OCI-M2 (cell line): ENCODE results near the gene MYADM.
"Not testable (repeated sequence)": the region's sequence is repeated elsewhere in the genome, so short reads cannot be mapped to it uniquely, and the experiment has no call there.

Experiments used
- DNase-seq: peaks from one replicate; lab custom pipeline; 2025; ENCODE audit not compliant: unreplicated experiment; lab: John Stamatoyannopoulos, UW

Gene MYADM

DNA sequence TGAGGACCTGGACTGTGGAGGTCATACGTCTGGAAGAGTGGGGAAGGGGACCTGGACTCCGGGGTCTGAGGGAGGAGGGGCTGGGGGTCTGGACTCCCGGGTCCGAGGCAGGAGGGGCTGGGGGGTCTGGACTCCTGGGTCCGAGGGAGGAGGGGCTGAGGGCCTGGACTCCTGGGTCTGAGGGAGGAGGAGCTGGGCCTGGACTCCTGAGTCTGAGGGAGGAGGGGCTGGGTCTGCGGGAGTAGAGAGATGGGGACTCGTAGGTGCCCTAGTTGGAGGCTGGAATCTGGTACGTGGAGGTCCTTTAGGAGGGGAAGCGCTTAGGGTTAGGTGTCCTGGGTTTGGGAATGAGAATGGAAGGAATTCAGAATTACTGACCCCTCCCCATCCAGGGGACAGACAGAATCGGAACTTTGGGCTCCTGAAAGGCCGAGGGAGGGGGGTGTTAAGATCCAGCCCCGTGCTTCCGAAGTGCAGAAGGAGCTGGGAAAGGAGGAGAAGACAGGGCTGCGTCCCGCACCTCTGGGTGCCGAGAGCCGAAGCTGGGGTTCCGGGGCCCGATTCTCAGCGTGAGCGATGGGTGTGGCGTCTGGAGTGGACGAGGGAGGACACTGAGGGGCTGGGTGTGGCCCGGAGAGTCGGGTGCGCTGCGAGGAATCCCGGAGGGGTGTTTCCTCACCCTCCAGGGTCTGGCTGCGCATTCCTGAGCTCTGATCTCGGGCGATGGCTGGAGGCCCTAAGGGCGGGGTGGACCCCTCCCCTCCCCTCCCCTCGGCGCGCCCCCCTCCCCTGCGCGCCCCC lies 608 bp downstream of the MYADM start:
- no peak for DNase-seq

DNA sequence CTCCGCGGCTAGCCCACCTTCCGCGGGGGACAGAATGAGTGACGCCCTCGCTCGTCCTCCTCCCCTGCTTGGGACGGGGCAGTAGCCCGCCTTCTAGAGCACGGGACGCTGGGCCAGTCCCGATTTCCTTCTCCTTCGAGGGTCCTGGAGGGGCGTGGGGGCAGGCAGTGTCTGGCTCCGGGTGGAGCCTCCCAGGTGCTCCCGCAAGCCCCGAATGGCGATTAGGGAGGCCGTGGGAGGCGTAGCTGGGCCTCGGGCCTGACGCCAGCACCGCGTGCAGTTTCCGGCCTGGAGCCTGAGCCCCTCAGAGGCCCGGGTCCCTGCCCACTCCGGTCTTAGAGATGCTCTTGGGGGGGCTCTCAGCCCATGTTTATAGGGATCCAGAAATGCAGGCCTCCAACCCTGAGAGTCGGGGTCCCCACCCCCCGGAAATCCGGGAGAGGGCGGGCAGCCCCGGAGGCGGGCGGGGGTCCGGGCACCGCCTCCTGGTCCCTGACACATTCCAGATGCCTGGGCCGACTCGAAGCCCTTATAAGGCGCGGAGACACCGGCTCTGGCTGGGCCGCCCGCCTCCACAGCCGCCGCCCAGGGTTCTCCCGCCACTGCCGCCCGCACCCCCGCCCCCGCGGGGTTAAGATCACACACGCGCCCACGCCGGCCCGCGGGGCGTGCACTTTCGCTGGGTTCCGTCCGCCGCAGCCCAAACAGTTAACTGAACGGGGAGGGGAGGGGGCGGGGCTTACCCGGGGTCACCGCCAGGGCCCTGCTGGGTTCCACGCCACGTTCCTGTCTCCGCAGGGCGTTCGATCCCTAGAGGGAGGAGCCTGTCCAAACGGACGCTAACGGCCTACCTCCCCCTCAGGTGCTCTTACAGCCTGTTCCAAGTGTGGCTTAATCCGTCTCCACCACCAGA lies 1.5 kb downstream of the MYADM start:
- peak; percentile 90 for DNase-seq

DNA sequence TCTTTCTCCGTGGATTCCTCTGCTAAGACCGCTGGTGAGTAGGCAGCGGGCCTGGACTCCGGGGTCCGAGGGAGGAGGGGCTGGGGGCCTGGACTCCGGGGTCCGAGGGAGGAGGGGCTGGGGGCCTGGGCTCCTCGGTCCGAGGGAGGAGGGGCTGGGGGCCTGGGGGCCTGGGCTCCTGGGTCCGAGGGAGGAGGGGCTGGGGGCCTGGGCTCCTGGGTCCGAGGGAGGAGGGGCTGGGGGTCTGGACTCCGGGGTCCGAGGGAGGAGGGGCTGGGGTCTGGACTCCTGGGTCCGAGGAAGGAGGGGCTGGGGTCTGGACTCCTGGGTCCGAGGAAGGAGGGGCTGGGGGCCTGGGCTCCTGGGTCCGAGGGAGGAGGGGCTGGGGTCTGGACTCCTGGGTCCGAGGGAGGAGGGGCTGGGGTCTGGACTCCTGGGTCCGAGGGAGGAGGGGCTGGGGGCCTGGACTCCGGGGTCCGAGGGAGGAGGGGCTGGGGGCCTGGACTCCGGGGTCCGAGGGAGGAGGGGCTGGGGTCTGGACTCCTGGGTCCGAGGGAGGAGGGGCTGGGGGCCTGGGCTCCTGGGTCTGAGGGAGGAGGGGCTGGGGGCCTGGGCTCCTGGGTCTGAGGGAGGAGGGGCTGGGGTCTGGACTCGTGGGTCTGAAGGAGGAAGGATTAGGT lies 2.3 kb downstream of the MYADM start:
- DNase-seq = not testable (repeated sequence)

DNA sequence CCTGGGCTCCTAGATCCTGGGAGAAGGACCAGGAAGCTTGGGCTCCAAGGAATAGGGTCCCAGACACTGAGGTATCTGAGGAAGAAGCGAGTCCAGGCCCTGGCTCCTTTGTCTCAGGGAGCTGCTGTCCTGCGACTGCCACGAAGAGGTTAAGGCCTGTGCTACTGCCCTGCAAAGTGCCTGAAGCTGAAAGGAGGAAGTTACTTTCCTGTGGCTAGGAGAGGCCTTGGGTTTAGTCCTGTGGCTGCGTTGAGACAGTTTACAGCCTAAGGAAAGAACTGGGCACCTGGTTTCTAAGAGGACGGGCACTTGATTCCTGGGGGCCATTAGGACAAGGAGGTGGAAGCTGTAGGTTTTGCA lies 2.8 kb downstream of the MYADM start:
- peak; percentile 38 for DNase-seq

DNA sequence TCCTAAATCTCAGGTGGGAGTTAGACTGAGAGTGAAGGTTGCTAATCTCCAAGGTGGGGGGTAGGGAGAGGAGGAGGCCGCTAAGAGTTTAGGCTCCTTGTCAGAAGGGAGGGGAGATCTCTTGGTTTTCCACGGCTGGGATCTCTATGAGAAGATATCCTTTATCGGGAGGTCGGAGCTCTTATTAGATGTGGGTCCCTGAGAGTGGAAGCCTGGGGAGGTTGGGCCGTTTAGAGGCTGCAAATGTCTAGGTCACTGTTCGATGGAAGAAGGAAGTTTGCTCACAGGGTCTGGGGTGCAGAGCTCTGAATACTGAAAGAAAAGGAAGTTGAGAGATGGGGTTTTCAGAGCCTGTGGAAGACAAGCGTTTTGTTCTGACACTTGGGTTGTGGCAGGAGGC lies 3.8 kb downstream of the MYADM start:
- no peak for DNase-seq

DNA sequence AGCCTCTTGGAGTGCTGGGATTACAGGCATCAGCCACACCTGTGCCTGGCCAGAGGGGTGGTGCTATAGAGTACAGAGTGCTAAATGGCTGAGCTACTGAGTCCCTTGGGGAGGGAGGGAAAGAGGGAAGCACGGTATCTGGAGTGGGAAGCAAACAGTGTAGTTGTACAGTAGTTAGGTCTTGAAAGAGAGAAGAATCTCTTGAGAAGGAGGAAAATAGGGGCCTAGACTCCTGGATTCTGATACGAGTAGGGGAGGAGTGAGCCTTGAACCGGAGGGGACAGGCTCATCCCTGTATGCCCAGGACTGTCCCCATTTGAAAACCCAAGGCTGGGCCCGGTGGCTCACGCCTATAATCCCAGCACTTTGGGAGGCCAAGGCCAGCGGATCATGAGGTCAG lies 5.1 kb downstream of the MYADM start:
- no peak for DNase-seq

DNA sequence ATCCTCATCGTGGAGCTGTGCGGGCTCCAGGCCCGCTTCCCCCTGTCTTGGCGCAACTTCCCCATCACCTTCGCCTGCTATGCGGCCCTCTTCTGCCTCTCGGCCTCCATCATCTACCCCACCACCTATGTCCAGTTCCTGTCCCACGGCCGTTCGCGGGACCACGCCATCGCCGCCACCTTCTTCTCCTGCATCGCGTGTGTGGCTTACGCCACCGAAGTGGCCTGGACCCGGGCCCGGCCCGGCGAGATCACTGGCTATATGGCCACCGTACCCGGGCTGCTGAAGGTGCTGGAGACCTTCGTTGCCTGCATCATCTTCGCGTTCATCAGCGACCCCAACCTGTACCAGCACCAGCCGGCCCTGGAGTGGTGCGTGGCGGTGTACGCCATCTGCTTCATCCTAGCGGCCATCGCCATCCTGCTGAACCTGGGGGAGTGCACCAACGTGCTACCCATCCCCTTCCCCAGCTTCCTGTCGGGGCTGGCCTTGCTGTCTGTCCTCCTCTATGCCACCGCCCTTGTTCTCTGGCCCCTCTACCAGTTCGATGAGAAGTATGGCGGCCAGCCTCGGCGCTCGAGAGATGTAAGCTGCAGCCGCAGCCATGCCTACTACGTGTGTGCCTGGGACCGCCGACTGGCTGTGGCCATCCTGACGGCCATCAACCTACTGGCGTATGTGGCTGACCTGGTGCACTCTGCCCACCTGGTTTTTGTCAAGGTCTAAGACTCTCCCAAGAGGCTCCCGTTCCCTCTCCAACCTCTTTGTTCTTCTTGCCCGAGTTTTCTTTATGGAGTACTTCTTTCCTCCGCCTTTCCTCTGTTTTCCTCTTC lies 6.3 kb downstream of the MYADM start:
- DNase-seq = no peak

DNA sequence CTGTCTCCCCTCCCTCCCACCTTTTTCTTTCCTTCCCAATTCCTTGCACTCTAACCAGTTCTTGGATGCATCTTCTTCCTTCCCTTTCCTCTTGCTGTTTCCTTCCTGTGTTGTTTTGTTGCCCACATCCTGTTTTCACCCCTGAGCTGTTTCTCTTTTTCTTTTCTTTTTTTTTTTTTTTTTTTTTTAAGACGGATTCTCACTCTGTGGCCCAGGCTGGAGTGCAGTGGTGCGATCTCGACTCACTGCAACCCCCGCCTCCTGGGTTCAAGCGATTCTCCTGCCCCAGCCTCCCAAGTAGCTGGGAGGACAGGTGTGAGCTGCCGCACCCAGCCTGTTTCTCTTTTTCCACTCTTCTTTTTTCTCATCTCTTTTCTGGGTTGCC lies 6.9 kb downstream of the MYADM start:
- DNase-seq = no peak

DNA sequence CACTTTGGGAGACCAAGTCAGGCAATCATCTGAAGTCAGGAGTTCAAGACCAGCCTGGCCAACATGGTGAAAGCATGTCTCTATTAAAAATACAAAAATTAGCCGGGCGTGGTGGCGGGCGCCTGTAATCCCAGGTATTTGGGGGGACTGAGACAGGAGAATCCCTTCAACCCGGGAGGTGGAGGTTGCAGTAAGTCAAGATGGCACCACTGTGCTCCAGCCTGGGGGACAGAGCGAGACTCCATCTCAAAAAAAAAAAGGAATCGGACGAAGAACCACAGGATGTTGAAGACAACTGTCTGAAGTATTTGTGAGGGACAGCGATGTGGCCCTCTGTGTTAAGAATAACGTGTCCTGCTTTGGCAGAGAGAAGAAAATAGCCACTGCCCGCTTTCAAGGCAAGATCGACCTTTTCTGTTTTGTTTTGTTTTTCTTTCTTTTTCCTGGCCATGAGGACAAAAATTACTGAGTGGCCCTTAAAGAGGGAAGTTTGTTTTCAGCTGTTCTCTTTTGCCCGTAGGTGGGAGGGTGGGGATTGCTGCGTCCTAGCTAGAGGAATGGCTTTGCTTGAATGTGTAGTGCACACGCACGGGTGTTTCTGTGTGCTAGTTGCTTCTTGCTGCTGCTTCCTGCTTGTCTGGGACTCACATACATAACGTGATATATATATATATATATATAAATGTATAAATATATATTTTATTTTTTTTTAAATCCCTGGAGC lies 8.1 kb downstream of the MYADM start:
- DNase-seq = no peak

DNA sequence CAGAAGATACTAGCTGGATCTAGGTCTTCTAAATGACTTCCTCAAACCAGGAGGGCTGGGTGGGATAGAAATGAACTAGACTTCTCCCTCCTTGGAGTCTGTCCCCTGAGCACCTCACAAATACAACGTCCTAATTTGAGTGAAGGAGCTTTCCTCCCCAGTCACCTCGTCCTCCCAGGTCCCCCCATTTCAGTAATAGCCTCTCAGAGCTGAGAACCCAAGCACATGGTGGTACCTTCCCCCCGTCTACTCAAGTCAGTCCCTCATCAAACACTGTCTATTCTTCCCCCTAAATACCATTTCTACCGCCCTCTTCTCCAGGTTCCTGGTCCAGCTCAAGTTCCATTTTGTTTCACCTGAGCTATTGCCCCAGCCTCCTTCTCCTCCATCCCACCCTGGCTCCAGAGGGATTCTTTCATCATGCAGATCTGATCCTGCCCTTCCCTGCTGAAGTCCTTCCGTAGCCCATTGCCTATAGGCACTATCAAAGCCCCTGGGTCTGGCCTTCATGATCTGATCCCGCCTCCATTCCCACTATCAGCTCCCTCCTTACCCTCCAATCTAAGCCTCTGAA lies 9.1 kb downstream of the MYADM start:
- no peak for DNase-seq

DNA sequence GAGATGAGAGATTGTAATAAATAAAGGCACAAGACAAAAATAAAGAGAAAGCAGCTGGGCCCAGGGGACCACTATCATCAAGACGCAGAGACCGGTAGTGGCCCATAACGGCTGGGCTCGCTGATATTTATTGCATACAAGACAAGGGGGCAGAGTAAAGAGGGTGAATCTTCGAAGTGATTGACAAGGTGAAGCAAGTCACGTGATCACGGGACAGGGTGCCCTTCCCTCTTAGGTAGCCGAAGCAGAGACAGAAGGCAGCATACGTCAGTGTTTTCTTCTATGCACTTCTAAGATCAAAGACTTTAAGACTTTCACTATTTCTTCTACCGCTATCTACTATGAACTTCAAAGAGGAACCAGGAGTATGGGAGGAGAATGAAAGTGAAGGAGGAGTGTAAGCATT lies 9.7 kb downstream of the MYADM start:
- no peak for DNase-seq

DNA sequence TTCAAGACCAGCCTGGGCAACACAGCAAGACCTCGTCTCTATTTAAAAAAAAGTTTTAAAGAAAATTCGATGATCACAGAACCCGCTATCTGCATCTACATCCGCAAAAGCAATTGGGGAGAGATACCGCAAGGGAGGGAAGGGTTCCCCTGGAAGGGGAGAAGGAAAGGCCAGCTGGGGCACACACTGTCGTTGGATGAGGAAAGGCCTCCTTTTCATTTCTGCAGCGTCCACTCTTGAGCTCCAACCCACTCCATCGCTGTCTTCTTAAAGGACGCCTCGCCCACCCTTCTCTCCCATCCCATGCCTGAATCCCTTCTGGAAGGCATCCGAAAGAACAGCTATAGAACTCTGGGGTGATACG lies 11.1 kb downstream of the MYADM start:
- no peak for DNase-seq

DNA sequence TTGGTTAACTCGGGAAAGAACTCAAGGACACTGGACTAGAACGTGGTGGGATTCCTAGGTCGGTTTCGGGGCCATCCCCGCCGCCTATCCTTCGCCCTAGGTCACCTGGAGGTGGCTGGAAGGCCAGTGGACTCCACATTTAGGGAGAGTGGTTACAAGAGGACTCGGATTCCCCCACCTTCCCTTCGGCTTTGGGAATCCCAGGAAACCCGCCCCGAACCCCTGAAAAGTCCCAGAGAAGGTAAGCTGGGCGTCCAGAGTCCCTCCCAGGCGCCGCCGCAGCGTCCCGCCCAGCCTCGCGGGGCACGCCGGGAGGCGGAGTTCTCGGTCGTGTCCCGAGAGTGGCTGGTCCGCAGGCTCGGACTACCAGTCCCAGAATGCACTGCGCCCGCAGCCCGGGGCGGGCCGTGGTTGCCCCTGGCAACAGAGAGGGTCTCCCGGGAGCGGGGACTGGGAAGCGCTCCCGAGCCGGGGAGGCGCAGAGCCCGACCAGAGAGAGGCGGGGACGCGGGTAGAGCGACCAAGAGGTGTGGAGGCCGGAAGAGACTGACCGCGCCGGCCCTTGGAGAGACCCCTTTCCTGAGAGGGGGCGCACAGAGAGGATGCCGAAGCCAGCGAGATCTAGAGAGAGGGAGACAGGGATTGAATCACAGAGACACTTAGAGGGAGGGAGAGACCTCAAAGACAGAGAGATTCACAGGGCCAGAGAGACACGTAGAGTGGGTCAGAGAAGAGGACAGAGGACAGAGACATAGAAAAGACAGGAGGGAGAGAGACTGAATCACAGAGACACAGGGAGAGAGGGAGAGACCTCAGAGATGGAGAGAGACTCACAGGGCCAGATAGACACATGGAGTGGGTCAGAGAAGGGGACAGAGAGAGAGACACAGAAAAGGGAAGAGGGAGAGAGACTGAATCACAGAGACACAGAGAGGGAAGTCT lies 11.7 kb downstream of the MYADM start:
- peak; percentile 86 for DNase-seq

DNA sequence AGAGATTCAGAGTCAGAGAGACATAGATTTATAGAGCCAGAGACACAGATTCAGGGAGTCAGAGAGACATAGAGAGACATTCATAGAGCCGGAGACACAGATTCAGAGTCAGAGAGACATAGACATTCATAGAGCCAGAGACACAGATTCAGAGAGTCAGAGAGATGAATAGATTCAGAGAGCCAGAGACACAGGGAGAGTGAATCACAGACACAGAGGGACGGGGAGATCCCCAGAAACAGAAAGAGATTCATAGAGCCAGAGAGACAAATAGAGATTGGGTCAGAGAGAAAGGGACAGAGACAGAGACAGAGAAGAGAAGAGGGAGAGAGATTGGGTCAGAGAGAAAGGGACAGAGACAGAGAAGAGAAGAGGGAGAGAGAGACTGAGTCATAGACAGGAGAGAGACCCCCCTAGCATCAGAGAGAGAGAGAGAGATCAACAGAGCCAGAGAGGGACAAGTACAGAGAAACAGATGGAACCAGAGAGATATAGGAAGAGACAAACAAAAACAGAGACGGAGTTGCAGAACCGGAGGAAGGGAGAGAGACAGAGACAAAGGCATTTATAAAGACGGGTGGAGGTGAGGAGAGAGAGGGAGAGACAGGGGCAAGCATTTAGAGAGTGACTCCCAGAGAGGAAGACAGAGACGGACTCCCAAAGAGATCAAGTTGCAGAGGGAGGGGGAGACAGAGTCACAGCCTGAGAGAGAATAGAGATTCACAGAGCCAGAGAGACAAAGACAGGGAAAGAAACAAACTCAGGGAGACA lies 13.2 kb downstream of the MYADM start:
- DNase-seq = no peak

DNA sequence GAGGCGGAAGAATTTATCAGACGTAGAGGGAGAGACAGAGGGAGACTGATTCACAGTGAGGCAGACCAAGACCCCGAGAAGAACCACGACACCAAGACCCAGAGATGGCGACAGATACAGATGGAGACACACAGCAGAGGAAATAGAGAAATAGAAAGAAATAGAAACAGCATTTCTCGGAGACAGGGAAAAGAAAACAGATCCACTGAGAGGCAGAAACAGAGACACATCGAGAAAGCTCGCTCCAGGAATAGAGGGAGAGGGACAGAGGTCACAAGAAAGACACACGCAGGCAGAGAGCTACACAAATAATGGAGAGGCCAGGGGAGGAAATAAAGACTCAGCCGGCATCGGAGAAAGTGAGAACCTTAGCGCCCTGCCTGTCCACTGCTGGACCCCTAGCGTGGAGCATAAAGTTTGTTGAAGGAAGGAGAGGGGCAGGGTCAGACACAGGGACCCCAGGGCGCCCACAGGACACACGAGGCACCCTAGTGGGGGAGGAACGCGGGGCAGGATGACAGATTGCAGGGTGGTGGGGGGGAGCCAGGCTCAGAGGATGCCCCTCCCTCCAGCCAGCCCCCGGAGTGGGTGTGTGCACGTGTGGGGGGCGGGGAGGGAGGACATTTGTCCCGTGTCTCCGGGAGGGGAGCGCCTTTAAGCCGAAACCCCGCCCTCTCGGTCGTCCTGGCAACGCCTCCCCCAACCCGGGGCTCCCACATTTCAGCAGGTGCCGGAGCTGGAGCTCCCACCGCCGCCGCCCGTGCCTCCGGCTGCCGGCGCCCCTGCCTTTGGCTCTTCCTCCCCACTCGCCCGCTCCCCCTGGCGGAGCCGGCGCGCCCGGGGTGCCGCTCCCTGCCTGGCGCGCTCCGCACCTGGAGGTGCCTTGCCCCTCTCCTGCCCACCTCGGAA lies 14.1 kb downstream of the MYADM start, which contains the start of gene PRKCG:
TSS of gene PRKCG (plus strand) at position 716 of the 909 bp plus-strand sequence. CDS start 298 bp downstream, outside the sequence.
- DNase-seq = no peak

DNA sequence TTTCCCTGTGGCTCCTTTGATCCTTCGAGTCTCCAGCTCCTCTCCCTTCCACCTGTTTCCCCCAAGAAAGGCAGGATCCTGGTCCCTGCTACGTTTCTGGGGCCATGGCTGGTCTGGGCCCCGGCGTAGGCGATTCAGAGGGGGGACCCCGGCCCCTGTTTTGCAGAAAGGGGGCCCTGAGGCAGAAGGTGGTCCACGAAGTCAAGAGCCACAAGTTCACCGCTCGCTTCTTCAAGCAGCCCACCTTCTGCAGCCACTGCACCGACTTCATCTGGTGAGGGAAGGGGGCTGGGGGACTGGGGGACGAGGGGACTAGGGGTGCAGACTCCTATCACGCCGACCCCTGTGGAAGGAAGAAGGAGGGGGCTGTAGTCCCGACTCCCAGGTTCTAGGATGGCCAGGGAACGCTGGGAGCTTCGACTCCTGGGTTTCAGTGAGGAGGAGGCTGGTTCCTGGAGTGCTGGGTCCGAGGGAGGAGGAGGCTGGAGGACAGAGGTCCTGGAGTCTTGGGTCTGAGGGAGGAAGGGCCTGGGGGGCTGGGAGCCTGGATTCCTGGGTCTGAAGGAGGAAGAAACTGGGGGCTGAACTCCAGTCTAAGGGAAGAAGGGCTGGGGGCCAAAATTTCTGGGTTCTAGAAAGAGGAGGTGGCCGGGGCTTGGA lies 14.8 kb downstream of the MYADM start:
- no peak for DNase-seq
